ACC112 (cell line): ENCODE results near the gene TRIM56.
"Not testable (repeated sequence)": the region's sequence is repeated elsewhere in the genome, so short reads cannot be mapped to it uniquely, and the experiment has no call there.

Source experiments
- H2AFZ ChIP-seq: fragments of 200-600 bp; sonication (generic); one replicate; pipeline ENCODE4 v1.6.0; 2017; ENCODE audit warnings: antibody characterized with exemption, low read length; ENCODE audit not compliant: unreplicated experiment
- H3K27ac ChIP-seq: fragments of 200-600 bp; sonication (generic); 2 replicates; pipeline ENCODE4 v1.5.1; 2014; ENCODE audit warnings: low read depth, mild to moderate bottlenecking, antibody characterized with exemption, low read length, moderate library complexity
- H3K27me3 ChIP-seq: fragments of 200-600 bp; sonication (generic); 2 replicates; pipeline ENCODE4 v1.6.1; 2014; ENCODE audit warnings: mild to moderate bottlenecking, antibody characterized with exemption, low read length, moderate library complexity, mixed read lengths; ENCODE audit not compliant: insufficient read depth
- H3K36me3 ChIP-seq: fragments of 200-600 bp; sonication (generic); 2 replicates; pipeline ENCODE4 v1.6.1; 2016; ENCODE audit warnings: mild to moderate bottlenecking, antibody characterized with exemption, low read length, moderate library complexity, mixed read lengths; ENCODE audit not compliant: insufficient read depth
- H3K4me1 ChIP-seq: fragments of 200-600 bp; sonication (generic); one replicate; pipeline ENCODE4 v1.6.1; 2016; ENCODE audit warnings: low read length, mixed read lengths; ENCODE audit not compliant: insufficient read depth, unreplicated experiment, control insufficient read depth
- H3K4me3 ChIP-seq: fragments of 200-600 bp; sonication (generic); 2 replicates; pipeline ENCODE4 v1.5.1; 2014; ENCODE audit warnings: mild to moderate bottlenecking, low read depth, low read length
- H3K79me2 ChIP-seq: fragments of 200-600 bp; sonication (generic); one replicate; pipeline ENCODE4 v1.6.0; 2016; ENCODE audit warnings: low read length; ENCODE audit not compliant: control insufficient read depth, unreplicated experiment, insufficient read depth

The TRIM56 gene

GRCh38 chr7:101113140-101113539, 27.9 kb downstream of the TRIM56 start:
- Histone ChIP-seq H3K27ac (peak overlapping the region; percentile 100), H3K4me1 (peaks cover 53% of the 10 kb centered on the region)
- H3K27me3 ChIP-seq, H3K79me2 ChIP-seq, H3K36me3 ChIP-seq, H2AFZ ChIP-seq, H3K4me3 ChIP-seq: not testable (repeated sequence)

GRCh38 chr7:101113836-101114235, 28.6 kb downstream of the TRIM56 start:
- no peak overlapping the region for H2AFZ ChIP-seq

GRCh38 chr7:101114492-101114891, 29.2 kb downstream of the TRIM56 start:
- peaks cover 4% of the 10 kb centered on the region for H3K79me2 ChIP-seq
- no peaks in the 10 kb centered on the region for H3K36me3 ChIP-seq
- no peaks in the 10 kb centered on the region for H3K27me3 ChIP-seq
- peaks cover 49% of the 10 kb centered on the region for H3K4me1 ChIP-seq
- H3K4me3 ChIP-seq = peak overlapping the region; percentile 12; the same call in 1 of the 2 replicates
- H2AFZ ChIP-seq = no peak overlapping the region
- peak overlapping the region; percentile 100 for H3K27ac ChIP-seq

More at GRCh38 chr7:101113836-101114235, 28.6 kb downstream of the TRIM56 start:
- peak overlapping the region; percentile 12; the same call in 1 of the 2 replicates for H3K4me3 ChIP-seq
- peaks cover 7% of the 10 kb centered on the region for H3K79me2 ChIP-seq
- peaks cover 52% of the 10 kb centered on the region for H3K4me1 ChIP-seq
- H3K27me3 ChIP-seq = no peaks in the 10 kb centered on the region
- no peaks in the 10 kb centered on the region for H3K36me3 ChIP-seq
- peak overlapping the region; percentile 100 for H3K27ac ChIP-seq

GRCh38 chr7:101115215-101115614, 29.9 kb downstream of the TRIM56 start:
- no peak overlapping the region for H3K4me3 ChIP-seq
- no peak overlapping the region for H2AFZ ChIP-seq
- no peaks in the 10 kb centered on the region for H3K36me3 ChIP-seq
- H3K4me1 ChIP-seq = peaks cover 54% of the 10 kb centered on the region
- peak overlapping the region; percentile 100 for H3K27ac ChIP-seq
- H3K27me3 ChIP-seq = no peaks in the 10 kb centered on the region
- peaks cover 4% of the 10 kb centered on the region for H3K79me2 ChIP-seq

GRCh38 chr7:101116898-101117297, 31.6 kb downstream of the TRIM56 start:
- Histone ChIP-seq H3K79me2 (no peaks in the 10 kb centered on the region), H3K4me3 (no peak overlapping the region), H3K27ac (peak overlapping the region; percentile 100), H3K27me3 (no peaks in the 10 kb centered on the region), H2AFZ (no peak overlapping the region), H3K4me1 (peaks cover 55% of the 10 kb centered on the region), H3K36me3 (no peaks in the 10 kb centered on the region)

GRCh38 chr7:101118856-101119255, 33.6 kb downstream of the TRIM56 start:
- no peaks in the 10 kb centered on the region for H3K27me3 ChIP-seq
- H3K36me3 ChIP-seq = no peaks in the 10 kb centered on the region
- H3K4me1 ChIP-seq = peaks cover 62% of the 10 kb centered on the region
- no peak overlapping the region for H3K4me3 ChIP-seq
- H2AFZ ChIP-seq = no peak overlapping the region
- peak overlapping the region; percentile 100 for H3K27ac ChIP-seq
- peaks cover 10% of the 10 kb centered on the region for H3K79me2 ChIP-seq

- Histone ChIP-seq H3K36me3 (no peaks in the 10 kb centered on the region), H3K27ac (peak overlapping the region; percentile 100), H2AFZ (no peak overlapping the region), H3K4me3 (no peak overlapping the region), H3K79me2 (peaks cover 12% of the 10 kb centered on the region), H3K4me1 (peaks cover 63% of the 10 kb centered on the region), H3K27me3 (no peaks in the 10 kb centered on the region)
Observed at GRCh38 chr7:101119876-101120275, 34.6 kb downstream of the TRIM56 start.

- H3K79me2 ChIP-seq = peaks cover 15% of the 10 kb centered on the region
- no peak overlapping the region for H3K4me3 ChIP-seq
- no peaks in the 10 kb centered on the region for H3K27me3 ChIP-seq
- peak overlapping the region; percentile 100 for H3K27ac ChIP-seq
- no peak overlapping the region for H2AFZ ChIP-seq
- H3K4me1 ChIP-seq = peaks cover 68% of the 10 kb centered on the region
- no peaks in the 10 kb centered on the region for H3K36me3 ChIP-seq
Observed at GRCh38 chr7:101120315-101120714, 35.0 kb downstream of the TRIM56 start.

GRCh38 chr7:101121631-101121990, 36.3 kb downstream of the TRIM56 start:
- Histone ChIP-seq H3K4me1 (peaks cover 80% of the 10 kb centered on the region), H3K27ac (peak overlapping the region; percentile 100), H3K79me2 (peaks cover 19% of the 10 kb centered on the region), H3K4me3 (peak overlapping the region; percentile 60; the same call in 1 of the 2 replicates)
- not testable (repeated sequence) for H3K36me3 ChIP-seq, H3K27me3 ChIP-seq, H2AFZ ChIP-seq

GRCh38 chr7:101121991-101122932, 37.0 kb downstream of the TRIM56 start:
- H2AFZ ChIP-seq = no peak overlapping the region
- H3K4me3 ChIP-seq = peak overlapping the region; percentile 60
- H3K4me1 ChIP-seq = peaks cover 76% of the 10 kb centered on the region

More at GRCh38 chr7:101121991-101122932, 37.0 kb downstream of the TRIM56 start:
- peaks cover 21% of the 10 kb centered on the region for H3K79me2 ChIP-seq
- peak overlapping the region; percentile 100 for H3K27ac ChIP-seq
- no peaks in the 10 kb centered on the region for H3K27me3 ChIP-seq
- H3K36me3 ChIP-seq = peaks cover 3% of the 10 kb centered on the region; the same call in 1 of the 2 replicates
